DMS53 treated with DMSO at 0.1 percent for 48 hours (cell line): ENCODE measurements around the gene SAMD11.
A peak's percentile ranks its signal among the peaks of the same experiment; 100 is the strongest.
"Not testable (repeated sequence)": the region's sequence is repeated elsewhere in the genome, so short reads cannot be mapped to it uniquely, and the experiment has no call there.

Experiments used
- DNase-seq: peaks from one replicate; lab custom pipeline; 2025; ENCODE audit not compliant: unreplicated experiment; lab: John Stamatoyannopoulos, UW

SAMD11 gene

GRCh38 chr1:943545-944340 is 20.0 kb downstream of the SAMD11 start:
- no peak for DNase-seq

- no peak for DNase-seq
These were observed 20.9 kb downstream of the SAMD11 start for GRCh38 chr1:944341-945325.

- DNase-seq: no peak
These were observed 22.2 kb downstream of the SAMD11 start for GRCh38 chr1:945688-946556.

GRCh38 chr1:946811-947210 is 23.1 kb downstream of the SAMD11 start:
- DNase-seq: not testable (repeated sequence)

GRCh38 chr1:947958-948357 is 24.2 kb downstream of the SAMD11 start:
- no peak for DNase-seq

- DNase-seq: no peak
These were observed 26.5 kb downstream of the SAMD11 start for GRCh38 chr1:950268-950667.

GRCh38 chr1:950881-951280 is 27.2 kb downstream of the SAMD11 start:
- no peak for DNase-seq

- no peak for DNase-seq
These were observed 27.6 kb downstream of the SAMD11 start for GRCh38 chr1:951364-951763.

- no peak for DNase-seq
These were observed 28.5 kb downstream of the SAMD11 start for GRCh38 chr1:952201-952600.

GRCh38 chr1:952603-953002 is 28.9 kb downstream of the SAMD11 start:
- DNase-seq: no peak

GRCh38 chr1:953524-954320 is 30.0 kb downstream of the SAMD11 start:
- no peak for DNase-seq

- DNase-seq: no peak
These were observed 31.2 kb downstream of the SAMD11 start for GRCh38 chr1:954927-955326.

- DNase-seq: no peak
These were observed 31.8 kb downstream of the SAMD11 start for GRCh38 chr1:955474-955873.

- no peak for DNase-seq
These were observed 32.9 kb downstream of the SAMD11 start for GRCh38 chr1:956636-957035.

GRCh38 chr1:958823-959730 is 35.4 kb downstream of the SAMD11 start, which contains the start of gene NOC2L:
TSS of gene NOC2L (minus strand) at chr1:959256. CDS start at chr1:959240, 16 bp downstream.
- peak; percentile 63 for DNase-seq

- DNase-seq: no peak
These were observed 36.1 kb downstream of the SAMD11 start for GRCh38 chr1:959731-960362.

GRCh38 chr1:960363-961131 is 36.8 kb downstream of the SAMD11 start, which contains the start of gene KLHL17:
TSS of gene KLHL17 (plus strand) at chr1:960584. CDS start at chr1:960694, 110 bp downstream.
- DNase-seq: peak; percentile 28
